IMR-90 (cell line): Measurements from ENCODE around the gene OR13D1.

Source experiments
- CEBPB ChIP-seq: IDR thresholded peaks from 2 replicates; pipeline ENCODE4 v1.6.1; 2012; ENCODE audit warnings: low read depth, low read length, improper control_type of control experiment
- CHD1 ChIP-seq: IDR thresholded peaks from 2 replicates; pipeline ENCODE4 v1.6.1; 2012; ENCODE audit warnings: low read depth, low read length, improper control_type of control experiment
- FOS ChIP-seq: fragments of 150-350 bp; IDR thresholded peaks from 2 replicates; pipeline ENCODE4 v1.6.1; 2016; ENCODE audit warnings: low read depth, low read length
- MXI1 ChIP-seq: IDR thresholded peaks from 2 replicates; pipeline ENCODE4 v1.6.1; 2012; ENCODE audit warnings: low read depth, mild to moderate bottlenecking, low read length, moderate library complexity, borderline replicate concordance
- POLR2A ChIP-seq: IDR thresholded peaks from 2 replicates; pipeline ENCODE4 v1.6.1; 2012; ENCODE audit warnings: mild to moderate bottlenecking, low read depth, low read length
- RAD21 ChIP-seq: IDR thresholded peaks from 2 replicates; pipeline ENCODE4 v1.6.1; 2012; ENCODE audit warnings: low read length, improper control_type of control experiment
- TF ChIP-seq, protein P1 (sequence below): conservative IDR thresholded peaks from 2 replicates; pipeline ENCODE4 v1.5.1; 2012; ENCODE audit warnings: mild to moderate bottlenecking, low read depth, low read length, improper control_type of control experiment
- TF ChIP-seq, protein P2 (sequence below): fragments of 150-350 bp; IDR thresholded peaks from 2 replicates; pipeline ENCODE4 v1.6.1; 2017; ENCODE audit warnings: mild to moderate bottlenecking, antibody characterized with exemption, low read length, low read depth

DNA sequence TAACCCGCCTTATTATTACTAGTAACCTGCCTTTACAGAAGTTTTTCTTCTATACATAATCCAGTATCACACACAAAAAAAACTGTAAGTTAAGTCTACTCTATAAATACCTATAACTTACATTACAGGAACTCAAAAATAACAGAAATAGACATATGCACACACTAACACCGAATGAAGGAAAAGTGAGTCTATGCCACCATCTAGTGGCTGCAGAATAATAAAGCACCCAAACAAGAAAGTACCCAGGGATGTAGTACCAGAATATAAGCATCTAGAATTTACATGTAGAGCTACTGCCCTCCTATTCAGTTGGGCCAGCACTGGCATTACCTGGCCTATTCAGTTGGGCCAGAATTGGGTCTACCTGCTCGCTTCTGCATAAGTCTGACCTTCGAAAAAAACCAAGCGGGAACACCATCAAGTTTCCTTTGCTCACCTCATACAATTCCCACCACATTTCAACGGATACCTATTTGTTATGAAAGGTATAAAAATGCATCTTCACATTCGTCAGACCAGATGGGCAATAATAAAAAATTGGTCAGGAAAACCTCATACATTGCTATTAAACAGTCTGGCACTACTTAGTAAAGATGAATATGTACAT lies 49.2 kb downstream of the OR13D1 start:
- TF ChIP-seq, protein P1, sequence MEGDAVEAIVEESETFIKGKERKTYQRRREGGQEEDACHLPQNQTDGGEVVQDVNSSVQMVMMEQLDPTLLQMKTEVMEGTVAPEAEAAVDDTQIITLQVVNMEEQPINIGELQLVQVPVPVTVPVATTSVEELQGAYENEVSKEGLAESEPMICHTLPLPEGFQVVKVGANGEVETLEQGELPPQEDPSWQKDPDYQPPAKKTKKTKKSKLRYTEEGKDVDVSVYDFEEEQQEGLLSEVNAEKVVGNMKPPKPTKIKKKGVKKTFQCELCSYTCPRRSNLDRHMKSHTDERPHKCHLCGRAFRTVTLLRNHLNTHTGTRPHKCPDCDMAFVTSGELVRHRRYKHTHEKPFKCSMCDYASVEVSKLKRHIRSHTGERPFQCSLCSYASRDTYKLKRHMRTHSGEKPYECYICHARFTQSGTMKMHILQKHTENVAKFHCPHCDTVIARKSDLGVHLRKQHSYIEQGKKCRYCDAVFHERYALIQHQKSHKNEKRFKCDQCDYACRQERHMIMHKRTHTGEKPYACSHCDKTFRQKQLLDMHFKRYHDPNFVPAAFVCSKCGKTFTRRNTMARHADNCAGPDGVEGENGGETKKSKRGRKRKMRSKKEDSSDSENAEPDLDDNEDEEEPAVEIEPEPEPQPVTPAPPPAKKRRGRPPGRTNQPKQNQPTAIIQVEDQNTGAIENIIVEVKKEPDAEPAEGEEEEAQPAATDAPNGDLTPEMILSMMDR = peak; percentile 87
- TF ChIP-seq CHD1 (no peak), POLR2A (no peak), RAD21 (peak; percentile 89), CEBPB (no peak), FOS (no peak), MXI1 (no peak)
- TF ChIP-seq, protein P2, sequence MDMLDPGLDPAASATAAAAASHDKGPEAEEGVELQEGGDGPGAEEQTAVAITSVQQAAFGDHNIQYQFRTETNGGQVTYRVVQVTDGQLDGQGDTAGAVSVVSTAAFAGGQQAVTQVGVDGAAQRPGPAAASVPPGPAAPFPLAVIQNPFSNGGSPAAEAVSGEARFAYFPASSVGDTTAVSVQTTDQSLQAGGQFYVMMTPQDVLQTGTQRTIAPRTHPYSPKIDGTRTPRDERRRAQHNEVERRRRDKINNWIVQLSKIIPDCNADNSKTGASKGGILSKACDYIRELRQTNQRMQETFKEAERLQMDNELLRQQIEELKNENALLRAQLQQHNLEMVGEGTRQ = no peak
